IMR-90 (cell line): Measurements from ENCODE around the gene POLG2. TPM values are rescaled to one million over a fixed set of nuclear protein-coding genes. Genes with fewer than 3 reads are reported as not detected.

Experiments
- ATAC-seq: fragments of 200-7000 bp; cut with Tn5 transposase; 2 replicates; pipeline ENCODE4 v1.9.1; 2020; ENCODE audit warnings: low read depth, mild to moderate bottlenecking, moderate library complexity
- BruUV-seq: library from RNA; stranded (reverse); fragments of 400-500 nt; replicated peaks from 2 replicates; lab custom pipeline; 2021; lab: Mats Ljungman, UMichigan
- CTCF ChIA-PET: fragments of 300-600 bp; formaldehyde crosslinking; extraction: SDS; loops from one replicate; lab custom pipeline; 2021; ENCODE audit warnings: antibody characterized with exemption; lab: Yijun Ruan, JAX
- POLR2A ChIA-PET: fragments of 300-600 bp; sonication (Branson Sonifier 250); formaldehyde crosslinking; loops from one replicate; lab custom pipeline; 2022; ENCODE audit warnings: antibody characterized with exemption; ENCODE audit not compliant: unreplicated experiment; lab: Charles Lee
- DNase-seq: peaks from one replicate; pipeline ENCODE4 v3.0.0; 2013
- H2AFZ ChIP-seq: replicated peaks from 2 replicates; pipeline ENCODE3; 2013; ENCODE audit warnings: low read length, mild to moderate bottlenecking; ENCODE audit not compliant: poor library complexity
- H2AK5ac ChIP-seq: 2 replicates; pipeline ENCODE4 v1.6.1; 2013; ENCODE audit warnings: low read depth, low read length, inconsistent platforms
- H2AK9ac ChIP-seq: replicated peaks from 2 replicates; pipeline ENCODE3; 2013; ENCODE audit warnings: mild to moderate bottlenecking, low read depth, low read length, moderate library complexity; ENCODE audit not compliant: poor library complexity
- H2BK120ac ChIP-seq: 2 replicates; pipeline ENCODE4 v1.6.1; 2013; ENCODE audit warnings: low read depth, low read length, inconsistent platforms
- H2BK15ac ChIP-seq: 3 replicates; pipeline ENCODE4 v1.6.1; 2013; ENCODE audit warnings: low read depth, low read length, inconsistent platforms
- H2BK20ac ChIP-seq: 2 replicates; pipeline ENCODE4 v1.6.1; 2013; ENCODE audit warnings: low read depth, mild to moderate bottlenecking, inconsistent platforms, low read length, moderate library complexity
- H2BK5ac ChIP-seq: 2 replicates; pipeline ENCODE4 v1.6.1; 2013; ENCODE audit warnings: mild to moderate bottlenecking, low read depth, low read length, inconsistent platforms; ENCODE audit not compliant: poor library complexity, severe bottlenecking
- H3K14ac ChIP-seq: replicated peaks from 2 replicates; pipeline ENCODE4 v1.6.1; 2013; ENCODE audit warnings: low read depth, low read length, inconsistent platforms
- H3K18ac ChIP-seq: 2 replicates; pipeline ENCODE4 v1.6.1; 2013; ENCODE audit warnings: low read depth, low read length, control low read depth
- H3K23ac ChIP-seq: 2 replicates; pipeline ENCODE4 v1.6.1; 2013; ENCODE audit warnings: low read depth, low read length, inconsistent platforms
- H3K27ac ChIP-seq: 2 replicates; pipeline ENCODE4 v1.5.1; 2013; ENCODE audit warnings: mild to moderate bottlenecking, control low read depth, low read length; ENCODE audit not compliant: insufficient read depth
- H3K27me3 ChIP-seq: 2 replicates; pipeline ENCODE4 v1.6.1; 2013; ENCODE audit warnings: low read length; ENCODE audit not compliant: control insufficient read depth, insufficient read depth
- H3K36me3 ChIP-seq: 2 replicates; pipeline ENCODE4 v1.6.1; 2013; ENCODE audit warnings: low read length, mixed read lengths; ENCODE audit not compliant: control insufficient read depth, insufficient read depth
- H3K4ac ChIP-seq: 2 replicates; pipeline ENCODE4 v1.6.1; 2013; ENCODE audit warnings: low read depth, low read length, inconsistent platforms
- H3K4me1 ChIP-seq: 2 replicates; pipeline ENCODE4 v1.6.1; 2013; ENCODE audit warnings: low read length, mixed read lengths; ENCODE audit not compliant: control insufficient read depth, insufficient read depth
- H3K4me2 ChIP-seq: 2 replicates; pipeline ENCODE4 v1.6.1; 2013; ENCODE audit warnings: low read depth, mild to moderate bottlenecking, control low read depth, low read length, moderate library complexity
- H3K4me3 ChIP-seq: 2 replicates; pipeline ENCODE4 v1.5.1; 2013; ENCODE audit warnings: low read depth, mild to moderate bottlenecking, control low read depth, low read length, moderate library complexity; ENCODE audit not compliant: insufficient read depth
- H3K56ac ChIP-seq: 2 replicates; pipeline ENCODE4 v1.6.1; 2013; ENCODE audit warnings: low read length, inconsistent platforms; ENCODE audit not compliant: insufficient read depth; ENCODE audit errors: extremely low read depth
- H3K79me1 ChIP-seq, 2 experiments: 2 replicates each; pipeline ENCODE4 v1.6.1; 2013; ENCODE audit warnings: low read length in 2 of 2, inconsistent platforms in 1 of 2, low read depth in 1 of 2
- H3K9ac ChIP-seq: 2 replicates; pipeline ENCODE4 v1.6.1; 2013; ENCODE audit warnings: low read depth, low read length, control low read depth
- H3K9me1 ChIP-seq: 2 replicates; pipeline ENCODE4 v1.6.1; 2013; ENCODE audit warnings: low read length, inconsistent platforms; ENCODE audit not compliant: insufficient read depth
- H3K9me3 ChIP-seq: 2 replicates; pipeline ENCODE4 v1.6.1; 2013; ENCODE audit warnings: low read length; ENCODE audit not compliant: control insufficient read depth, insufficient read depth
- H4K20me1 ChIP-seq: 2 replicates; pipeline ENCODE4 v1.6.1; 2013; ENCODE audit warnings: low read length, inconsistent platforms; ENCODE audit not compliant: insufficient read depth
- H4K5ac ChIP-seq: 2 replicates; pipeline ENCODE4 v1.6.1; 2013; ENCODE audit warnings: mild to moderate bottlenecking, low read depth, low read length, control low read depth
- H4K8ac ChIP-seq, 2 experiments: 2 replicates each; pipeline ENCODE4 v1.6.1; 2013; ENCODE audit warnings: low read depth in 2 of 2, low read length in 2 of 2, control low read depth in 1 of 2, inconsistent platforms in 1 of 2
- H4K91ac ChIP-seq: 2 replicates; pipeline ENCODE4 v1.6.1; 2013; ENCODE audit warnings: low read depth, low read length, inconsistent platforms; ENCODE audit not compliant: insufficient read depth
- BHLHE40 ChIP-seq: fragments of 150-350 bp; IDR thresholded peaks from 2 replicates; pipeline ENCODE4 v1.6.1; 2016; ENCODE audit warnings: mild to moderate bottlenecking, low read depth, low read length
- CEBPB ChIP-seq: IDR thresholded peaks from 2 replicates; pipeline ENCODE4 v1.6.1; 2012; ENCODE audit warnings: low read depth, low read length, improper control_type of control experiment
- CHD1 ChIP-seq: IDR thresholded peaks from 2 replicates; pipeline ENCODE4 v1.6.1; 2012; ENCODE audit warnings: low read depth, low read length, improper control_type of control experiment
- ELK1 ChIP-seq: fragments of 150-350 bp; IDR thresholded peaks from 2 replicates; pipeline ENCODE4 v1.6.1; 2016; ENCODE audit warnings: low read depth, mild to moderate bottlenecking, low read length, moderate library complexity, borderline replicate concordance
- FOS ChIP-seq: fragments of 150-350 bp; IDR thresholded peaks from 2 replicates; pipeline ENCODE4 v1.6.1; 2016; ENCODE audit warnings: low read depth, low read length
- MAFK ChIP-seq: IDR thresholded peaks from 2 replicates; pipeline ENCODE4 v1.6.1; 2012; ENCODE audit warnings: low read depth, low read length, improper control_type of control experiment
- NFE2L2 ChIP-seq: fragments of 150-350 bp; IDR thresholded peaks from 2 replicates; pipeline ENCODE4 v1.6.1; 2016; ENCODE audit warnings: low read depth, mild to moderate bottlenecking, low read length
- POLR2A ChIP-seq: IDR thresholded peaks from 2 replicates; pipeline ENCODE4 v1.6.1; 2012; ENCODE audit warnings: mild to moderate bottlenecking, low read depth, low read length
- RAD21 ChIP-seq: IDR thresholded peaks from 2 replicates; pipeline ENCODE4 v1.6.1; 2012; ENCODE audit warnings: low read length, improper control_type of control experiment
- RCOR1 ChIP-seq: IDR thresholded peaks from 2 replicates; pipeline ENCODE4 v1.6.1; 2012; ENCODE audit warnings: mild to moderate bottlenecking, low read length, improper control_type of control experiment; ENCODE audit not compliant: insufficient replicate concordance
- RFX5 ChIP-seq: IDR thresholded peaks from 2 replicates; pipeline ENCODE4 v1.8.0; 2012; ENCODE audit warnings: low read depth, mild to moderate bottlenecking, low read length, moderate library complexity
- SMC3 ChIP-seq: fragments of 150-350 bp; IDR thresholded peaks from 2 replicates; pipeline ENCODE4 v1.6.1; 2016; ENCODE audit warnings: low read depth, mild to moderate bottlenecking, antibody characterized with exemption, low read length, moderate library complexity
- WGBS, 2 experiments: methylation state at CpG; one replicate each; pipeline versions ENCODE4 v1.1.5 to v1.1.7; 2013; ENCODE audit warnings: missing lambda C conversion rate in 2 of 2; ENCODE audit not compliant: insufficient read length in 1 of 2; ENCODE audit errors: extremely low coverage in 2 of 2; 5-methylcytosine and 5-hydroxymethylcytosine counted together
- dilution Hi-C: fragments of 300-500 bp; cut with HindIII; formaldehyde crosslinking; loops from one replicate; pipeline ENCODE4 v1.14.3; 2018; ENCODE audit warnings: low sequenced_read_pairs; ENCODE audit not compliant: unreplicated experiment
- in situ Hi-C: fragments of 300-500 bp; cut with MboI; formaldehyde crosslinking; loops from 3 replicates; pipeline ENCODE4 v1.14.3; 2019; ENCODE audit warnings: low sequenced_read_pairs, inconsistent platforms, mixed read lengths
- intact Hi-C: fragments of 100-400 bp; cut with micrococcal nuclease; formaldehyde crosslinking; loops from 2 replicates; pipeline ENCODE4 v1.10.0; 2022
- polyA plus RNA-seq, 3 experiments: library from polyadenylated mRNA; depleted of rRNA; stranded (reverse); fragments of >200 nt; gene quantifications; 2 replicates each; pipeline ENCODE4 v1.2.3, GENCODE V29; 2012; ENCODE audit warnings: low replicate concordance in 1 of 3
- total RNA-seq: library from RNA; depleted of rRNA; stranded (reverse); fragments of >200 nt; gene quantifications from 2 replicates; pipeline ENCODE4 v1.2.3, GENCODE V29; 2012

Gene POLG2
- total and polyA plus RNA-seq, 2 of the 4 experiments (the other 2 are of a cell fraction), result 7.0 to 7.7 TPM

GRCh38 chr17:64447526-64447925 lies 49.3 kb downstream of the POLG2 start:
- H2AFZ ChIP-seq, result no peak overlapping the region
- H2BK20ac ChIP-seq, result no peak overlapping the region
- no peak overlapping the region for H3K4ac ChIP-seq
- ChIA-PET POLR2A (no interaction called here), CTCF (interaction anchor here (0.7 kb wide), 2 partner anchors 122 to 654 kb away, joined by 3 to 10 read pairs; no protein-coding TSS in a partner anchor)
- no CpG with 5 or more reads among the region's 1 CpG for WGBS, 2 experiments
- no peaks in the 10 kb centered on the region for H3K36me3 ChIP-seq
- no peak overlapping the region for H3K9ac ChIP-seq
- no peak overlapping the region for H2AK5ac ChIP-seq
- BruUV-seq, result no TSS peak
- no peaks in the 10 kb centered on the region for H3K9me3 ChIP-seq
- in situ Hi-C loops (no loop called here), intact Hi-C loops (no loop called here), dilution Hi-C loops (no loop called here)
- H4K91ac ChIP-seq, result no peak overlapping the region
- H2BK5ac ChIP-seq, result no peak overlapping the region
- no peak for TF ChIP-seq FOS
- TF ChIP-seq RCOR1, result no peak
- TF ChIP-seq CEBPB, result no peak
- no peak for TF ChIP-seq POLR2A
- TF ChIP-seq RAD21, result no peak
- TF ChIP-seq NFE2L2, result no peak
- no peak for TF ChIP-seq MAFK
- no peak for TF ChIP-seq CHD1
- no peak for TF ChIP-seq BHLHE40
- TF ChIP-seq RFX5, result no peak
- no peak for TF ChIP-seq SMC3
- no peak for TF ChIP-seq ELK1
- no peak overlapping the region for H3K4me3 ChIP-seq
- no peak overlapping the region for H2AK9ac ChIP-seq
- no peak overlapping the region for H2BK15ac ChIP-seq
- no peak overlapping the region for H3K56ac ChIP-seq
- H3K27me3 ChIP-seq, result peaks cover 7% of the 10 kb centered on the region
- H3K9me1 ChIP-seq, result no peaks in the 10 kb centered on the region
- no peak overlapping the region for H3K14ac ChIP-seq
- H4K8ac ChIP-seq, result no peak overlapping the region
- peaks cover 2% of the 10 kb centered on the region; the same call in 1 of the 2 replicates for H3K4me1 ChIP-seq
- H3K79me1 ChIP-seq, result no peaks in the 10 kb centered on the region
- H3K27ac ChIP-seq, result no peak overlapping the region
- DNase-seq (no peak), ATAC-seq (no peak)
- no peaks in the 10 kb centered on the region for H4K20me1 ChIP-seq
- no peak overlapping the region for H4K5ac ChIP-seq
- H2BK120ac ChIP-seq, result no peak overlapping the region
- no peak overlapping the region for H3K4me2 ChIP-seq
- no peak overlapping the region for H3K23ac ChIP-seq
- no peak overlapping the region for H3K18ac ChIP-seq
